Bone marrow (tissue), 2 donors: ENCODE data around the gene TRPC4.
"Not testable (repeated sequence)": the region's sequence is repeated elsewhere in the genome, so short reads cannot be mapped to it uniquely, and the experiment has no call there.

Experiments
- DNase-seq, 2 donors: peaks; one replicate each; lab custom pipeline; 2025; lab: John Stamatoyannopoulos, UW

TRPC4 gene

DNA sequence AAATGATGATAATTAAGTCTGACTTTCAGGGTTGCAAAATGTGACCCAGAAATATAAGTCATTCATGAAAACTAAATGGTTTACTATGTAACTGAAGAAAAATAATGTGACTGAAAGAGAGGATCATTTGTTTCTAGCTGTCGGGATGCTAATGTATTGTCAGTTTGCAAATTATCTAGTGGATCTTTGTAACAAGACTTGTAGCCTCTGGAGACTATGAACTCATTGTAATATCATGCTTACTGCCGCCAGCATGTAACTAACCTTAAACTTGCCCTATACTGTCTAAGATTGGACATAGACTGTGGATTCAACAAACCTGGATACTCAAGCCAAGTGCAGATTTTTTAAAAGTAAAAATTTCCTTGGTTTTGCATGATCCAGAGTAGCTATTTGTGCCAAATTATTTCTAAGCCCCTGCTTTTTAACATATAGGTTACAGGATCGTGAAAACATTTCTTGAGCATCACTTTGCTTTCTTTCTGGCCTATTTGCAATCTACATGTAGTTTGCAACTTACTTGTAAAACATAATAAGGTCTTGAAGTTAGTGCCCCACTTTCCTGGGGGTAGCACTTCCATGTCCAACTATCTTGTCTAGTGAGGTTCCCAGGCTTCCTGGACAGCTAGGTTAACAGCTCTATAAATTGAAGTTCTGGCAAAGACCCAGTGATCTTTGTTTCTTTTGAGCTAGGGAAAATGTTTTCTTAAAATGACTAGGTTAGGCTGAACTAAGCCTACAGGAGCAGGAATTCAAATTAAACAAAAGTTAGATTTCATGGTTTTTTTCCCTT is 267.7 kb downstream of the TRPC4 start:
- no peak for DNase-seq

- DNase-seq: no peak
These were observed 270.1 kb downstream of the TRPC4 start for GRCh38 chr13:37599519-37599918.

DNA sequence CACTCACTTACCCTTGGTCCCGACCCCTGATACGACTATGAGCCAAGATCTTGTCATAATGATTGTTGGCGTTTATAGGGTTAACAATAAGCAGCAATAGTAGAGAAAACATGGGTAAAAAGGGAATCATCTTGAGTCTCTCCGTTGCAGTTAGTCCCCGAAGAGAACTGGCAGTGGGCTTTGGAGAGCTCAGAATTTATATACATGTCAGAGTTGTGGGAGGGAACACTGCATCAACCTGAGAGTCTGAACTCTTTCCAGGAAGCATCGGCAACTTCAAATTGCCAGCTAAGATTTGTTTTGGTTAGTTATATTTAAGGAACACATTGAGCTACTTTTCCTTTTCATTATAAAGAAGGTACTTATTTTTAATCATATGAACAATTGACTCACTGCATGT is 271.0 kb downstream of the TRPC4 start, which contains the start of gene POSTN:
TSS of gene POSTN (minus strand) at position 172 of the 400 bp plus-strand sequence. CDS start at position 130, 42 bp downstream.
- no peak for DNase-seq

DNA sequence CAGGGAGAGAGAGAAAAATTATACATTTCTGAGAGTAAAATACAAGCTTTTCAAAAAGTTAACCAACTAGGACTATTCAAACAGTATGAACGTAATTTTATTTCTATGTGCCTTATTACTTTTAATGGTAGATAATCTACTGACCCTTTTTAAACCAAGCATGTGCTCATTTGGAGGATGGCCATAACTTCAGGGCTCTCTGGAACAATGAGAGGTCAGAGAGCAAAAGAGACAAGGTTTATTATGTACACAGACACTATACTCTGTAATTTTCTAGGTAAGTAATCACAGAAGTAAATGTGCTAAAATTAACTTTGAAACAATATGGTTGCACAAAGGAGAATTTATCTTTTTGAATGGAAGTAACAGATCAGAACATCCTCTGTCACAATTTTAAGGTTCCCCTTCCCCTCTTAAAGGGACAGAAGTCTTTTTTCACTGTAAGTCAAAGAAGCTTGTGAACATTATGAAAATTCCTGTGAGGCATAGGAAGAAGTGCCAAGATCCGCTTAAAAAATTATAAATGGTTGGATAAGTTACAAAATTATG is 272.0 kb downstream of the TRPC4 start:
- no peak for DNase-seq

DNA sequence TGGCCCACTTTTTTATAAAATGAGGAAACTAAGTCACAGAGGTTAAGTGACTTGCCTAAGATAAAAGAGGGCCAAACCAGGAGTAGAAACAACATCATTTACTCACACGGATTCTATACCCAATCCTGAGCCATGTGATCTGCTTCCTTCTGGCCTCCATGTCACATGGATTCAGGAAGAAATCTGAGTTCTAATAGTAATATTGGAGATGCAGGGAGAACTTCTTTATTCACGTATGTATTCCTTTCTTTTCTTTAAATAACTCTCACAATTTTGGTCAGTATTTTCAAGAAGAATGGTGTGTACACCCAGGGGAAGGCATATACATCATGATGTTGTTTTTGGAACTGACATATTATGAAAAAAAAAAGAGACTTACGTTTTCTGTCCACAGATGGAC is 272.8 kb downstream of the TRPC4 start:
- DNase-seq: no peak

DNA sequence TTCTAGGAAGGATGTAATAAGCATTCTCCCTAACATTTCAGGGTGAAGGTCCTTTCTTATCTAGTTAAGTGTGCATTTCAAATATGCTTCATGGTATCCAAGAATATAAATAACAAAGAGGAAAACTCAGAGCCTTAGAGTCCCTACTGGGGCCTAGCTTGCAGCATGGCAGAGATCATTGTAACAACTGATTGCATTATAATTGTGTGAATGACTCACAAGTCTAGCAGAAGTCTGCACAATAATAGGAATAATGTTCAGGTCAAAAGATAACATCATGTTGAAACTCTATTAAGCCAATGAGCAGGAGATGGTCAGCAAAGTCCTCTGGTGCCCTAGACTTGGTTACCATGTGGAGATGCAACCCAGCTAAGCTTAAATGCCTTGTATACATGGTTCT is 274.4 kb downstream of the TRPC4 start:
- DNase-seq: no peak

- DNase-seq: no peak
These were observed 275.0 kb downstream of the TRPC4 start for GRCh38 chr13:37594550-37594949.

- not testable (repeated sequence) for DNase-seq
These were observed 280.2 kb downstream of the TRPC4 start for GRCh38 chr13:37589381-37589780.

- DNase-seq: no peak
These were observed 282.3 kb downstream of the TRPC4 start for GRCh38 chr13:37587236-37587635.
